ENCODE results near the gene ZDHHC5.
A peak's percentile ranks its signal among the peaks of the same experiment; 100 is the strongest.
"Not testable (repeated sequence)": the region's sequence is repeated elsewhere in the genome, so short reads cannot be mapped to it uniquely, and the experiment has no call there.

The ZDHHC5 gene

DNA sequence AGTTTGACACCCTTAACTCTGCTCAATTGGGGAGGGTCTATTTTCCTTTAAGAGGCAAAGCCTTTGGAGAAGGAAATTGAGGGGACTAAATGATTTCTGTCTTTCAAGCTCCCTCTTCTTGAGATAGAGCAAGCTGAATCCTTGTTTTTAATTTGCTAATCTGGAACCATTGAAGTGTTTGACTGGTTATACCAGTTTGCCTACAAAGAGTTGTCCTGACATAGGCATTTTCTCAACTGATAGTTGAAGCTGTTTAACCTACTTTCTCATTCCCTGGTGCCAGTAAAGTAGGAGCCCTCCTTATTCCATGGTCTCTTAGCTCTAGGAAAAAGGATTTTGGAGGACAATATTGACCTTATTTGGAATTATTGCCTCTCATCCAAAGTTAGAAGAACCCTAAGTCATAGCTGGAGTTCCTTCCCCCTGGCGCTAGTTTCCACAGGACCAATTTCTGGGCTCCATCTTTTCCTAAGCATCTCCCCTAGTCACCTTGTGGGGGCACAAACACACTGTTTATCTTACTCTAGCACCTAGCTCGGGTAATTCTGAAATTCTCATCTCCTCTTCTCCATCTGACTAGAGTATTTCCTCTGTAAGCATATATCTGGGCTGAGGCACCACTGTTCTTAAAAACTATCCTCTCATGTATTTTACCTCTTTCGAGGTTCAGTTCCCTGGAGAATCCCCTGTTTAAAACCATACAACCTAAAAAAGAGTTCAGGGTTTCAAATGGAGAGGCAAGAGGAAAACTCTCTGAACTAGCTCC, 7.4 kb downstream of the ZDHHC5 start:
- DNase-seq = no peak

DNA sequence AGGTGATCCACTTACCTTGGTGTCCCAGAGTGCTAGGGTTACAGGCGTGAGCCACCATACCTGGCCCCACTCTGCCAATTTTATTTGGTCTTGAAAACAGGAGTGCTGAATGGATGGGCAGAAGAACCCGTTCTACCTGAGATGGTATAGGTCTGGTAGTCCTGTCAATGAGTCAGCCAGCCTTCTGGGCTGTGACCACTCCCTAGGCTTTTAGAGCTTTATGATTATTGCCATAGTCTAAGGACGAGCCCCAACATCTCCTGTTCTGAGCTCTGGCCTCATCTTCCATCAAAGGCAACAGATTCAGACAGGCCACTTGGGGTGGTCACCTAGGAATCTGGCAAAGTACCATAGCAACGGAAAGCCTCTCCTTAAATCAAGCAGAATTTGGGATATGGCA, 11.5 kb downstream of the ZDHHC5 start:
- DNase-seq = no peak

DNA sequence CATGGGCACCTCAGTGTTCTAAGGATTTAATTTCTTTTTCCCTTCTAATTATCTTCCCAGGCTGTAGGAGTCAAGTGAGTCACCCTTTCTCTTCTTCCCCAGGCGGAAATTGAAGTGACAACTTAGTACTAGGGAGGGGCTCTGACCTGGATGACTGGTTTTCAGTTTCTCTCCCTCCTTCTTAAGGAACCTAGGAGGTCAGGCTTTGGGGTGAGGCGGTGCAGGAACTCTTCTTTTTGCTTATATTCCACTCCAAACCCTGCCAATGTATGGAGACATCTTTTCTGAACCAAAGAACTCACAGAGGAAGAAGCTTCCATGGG, 12.6 kb downstream of the ZDHHC5 start:
- DNase-seq = no peak

DNA sequence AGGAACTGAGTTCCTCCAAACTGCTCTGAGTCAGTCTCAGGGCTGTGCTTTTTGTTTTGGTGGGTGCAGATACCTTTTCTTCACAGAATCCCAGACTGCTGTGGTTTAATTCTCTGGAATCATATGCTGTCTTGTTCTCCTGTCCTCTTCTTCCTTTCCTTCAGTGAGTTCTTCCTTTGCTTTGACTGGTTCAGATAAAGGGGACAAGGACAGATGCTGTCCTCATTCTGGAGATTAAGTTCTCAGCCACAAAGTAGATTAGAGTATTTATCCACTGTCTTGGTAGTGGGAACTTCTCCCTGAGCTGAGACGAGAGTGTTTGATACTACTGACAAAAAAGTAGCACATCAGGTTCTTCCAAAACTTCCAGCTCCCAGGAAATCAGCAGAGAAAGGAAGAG, 13.3 kb downstream of the ZDHHC5 start:
- no peak for DNase-seq

DNA sequence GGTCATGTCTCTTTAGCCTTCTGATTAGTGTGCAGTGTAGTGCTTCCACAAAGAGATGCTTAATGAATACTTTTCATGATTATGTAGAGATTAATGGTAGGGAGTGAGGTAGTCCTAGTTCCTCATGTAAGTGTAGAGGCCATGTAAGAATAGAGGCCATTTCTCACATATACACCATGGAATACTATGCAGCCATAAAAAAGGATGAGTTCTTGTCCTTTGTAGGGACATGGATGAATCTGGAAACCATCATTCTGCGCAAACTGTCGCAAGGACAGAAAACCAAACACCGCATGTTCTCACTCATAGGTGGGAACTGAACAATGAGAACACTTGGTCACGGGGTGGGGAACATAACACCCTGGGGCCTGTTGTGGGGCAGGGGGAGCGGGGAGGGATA, 22.6 kb downstream of the ZDHHC5 start:
- DNase-seq = not testable (repeated sequence)

DNA sequence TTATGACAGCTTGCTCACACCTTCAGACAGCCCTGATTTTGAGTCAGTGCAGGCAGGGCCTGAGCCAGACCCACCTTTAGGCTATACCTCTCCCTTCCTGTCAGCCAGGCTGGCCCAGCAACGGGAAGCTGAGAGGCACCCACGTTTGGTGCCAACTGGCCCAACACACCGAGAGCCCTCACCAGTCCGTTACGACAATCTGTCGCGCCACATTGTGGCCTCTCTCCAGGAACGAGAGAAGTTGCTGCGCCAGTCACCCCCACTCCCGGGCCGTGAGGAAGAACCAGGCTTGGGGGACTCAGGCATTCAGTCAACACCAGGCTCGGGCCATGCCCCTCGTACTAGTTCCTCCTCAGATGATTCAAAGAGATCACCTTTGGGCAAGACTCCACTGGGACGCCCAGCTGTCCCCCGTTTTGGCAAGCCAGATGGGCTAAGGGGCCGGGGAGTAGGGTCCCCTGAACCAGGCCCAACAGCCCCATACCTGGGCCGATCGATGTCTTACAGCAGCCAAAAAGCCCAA, 31.0 kb downstream of the ZDHHC5 start:
- DNase-seq = no peak

DNA sequence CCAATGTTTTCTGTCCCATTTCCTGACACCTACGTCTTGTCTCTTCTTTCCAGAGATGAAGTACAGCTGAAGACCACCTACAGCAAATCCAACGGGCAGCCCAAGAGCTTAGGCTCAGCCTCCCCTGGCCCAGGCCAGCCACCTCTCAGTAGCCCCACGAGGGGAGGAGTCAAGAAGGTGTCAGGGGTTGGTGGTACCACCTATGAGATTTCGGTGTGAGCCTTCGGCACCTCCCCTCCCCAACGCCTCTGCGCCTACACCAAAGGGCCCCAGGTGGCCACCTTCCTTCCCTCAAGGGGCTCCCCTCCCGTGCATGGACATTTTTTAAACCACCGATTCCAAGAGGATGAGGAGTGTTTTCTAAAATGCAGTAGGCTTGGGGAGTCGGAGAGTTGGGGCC, 31.9 kb downstream of the ZDHHC5 start:
- no peak for DNase-seq

DNA sequence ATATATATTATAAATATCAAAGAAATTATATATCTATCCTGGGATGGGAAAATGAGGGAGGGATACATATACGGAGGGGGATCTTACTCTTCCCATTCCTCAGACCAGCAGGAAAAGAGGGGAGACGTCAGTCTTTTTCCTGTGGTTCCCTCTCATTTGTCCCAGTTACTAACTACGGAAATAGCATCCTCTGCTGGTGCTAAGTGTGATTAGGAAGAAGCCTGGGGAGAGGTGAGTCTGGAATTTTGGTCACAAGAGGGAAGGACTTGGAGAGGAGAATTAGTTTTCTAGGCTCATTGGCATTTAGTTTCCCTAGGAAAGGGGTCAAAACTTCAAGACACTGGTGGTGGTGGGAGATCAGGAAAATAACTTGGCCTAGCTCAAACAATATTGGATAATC, 32.5 kb downstream of the ZDHHC5 start:
- no peak for DNase-seq

DNA sequence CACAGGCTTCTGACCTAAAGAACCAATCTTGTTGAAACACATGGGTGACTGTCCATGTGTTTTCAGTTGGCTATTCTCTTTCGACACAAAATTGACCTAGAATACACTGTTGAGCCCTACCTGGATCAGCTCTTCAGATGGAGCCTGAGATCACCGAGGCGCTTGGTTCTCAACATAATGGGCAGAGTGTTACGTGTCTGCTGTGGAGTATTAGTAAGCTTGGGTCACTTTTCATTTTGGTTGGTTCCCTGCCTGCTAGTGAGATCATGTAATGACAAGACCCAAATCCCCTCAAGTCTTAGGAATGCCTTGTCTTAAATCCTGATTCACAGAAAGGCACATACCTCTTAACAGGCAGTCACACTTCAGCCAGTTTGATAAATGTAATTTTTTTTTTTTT, 35.4 kb downstream of the ZDHHC5 start:
- no peak for DNase-seq

DNA sequence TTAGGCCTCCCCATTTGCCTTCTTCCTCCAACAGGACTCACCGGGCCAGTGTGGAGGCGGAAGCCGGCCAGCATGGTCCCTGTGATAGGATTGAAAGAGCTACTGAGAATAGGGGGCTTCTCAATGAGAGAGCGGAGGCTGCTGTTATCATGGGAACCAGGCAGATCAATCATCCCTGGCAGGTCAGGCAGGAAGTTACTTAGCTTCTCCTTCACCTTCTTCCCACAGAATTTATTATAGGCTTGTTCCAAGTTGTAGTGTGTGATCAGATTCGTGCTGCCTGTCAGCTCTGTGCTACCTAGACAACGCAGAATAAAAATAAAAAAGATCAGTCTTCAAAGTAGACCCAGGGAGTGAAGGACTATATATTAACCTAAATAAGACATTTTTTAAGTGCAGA, 37.0 kb downstream of the ZDHHC5 start:
- no peak for DNase-seq

DNA sequence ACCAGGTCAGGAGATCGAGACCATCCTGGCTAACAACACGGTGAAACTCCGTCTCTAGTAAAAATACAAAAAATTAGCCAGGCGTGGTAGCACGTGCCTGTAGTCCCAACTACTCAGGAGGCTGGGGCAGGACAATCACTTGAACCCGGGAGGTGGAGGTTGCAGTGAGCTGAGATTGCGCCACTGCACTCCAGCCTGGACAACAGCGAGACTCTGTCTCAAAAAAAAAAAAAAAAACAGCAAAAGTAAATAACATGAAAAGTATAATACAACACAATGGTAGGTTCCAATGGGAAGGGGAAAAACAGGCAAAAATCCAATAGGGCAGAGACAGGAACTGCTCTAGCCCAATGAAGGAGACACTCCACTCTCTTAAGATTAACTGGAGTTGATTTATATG, 37.5 kb downstream of the ZDHHC5 start:
- DNase-seq = not testable (repeated sequence)

DNA sequence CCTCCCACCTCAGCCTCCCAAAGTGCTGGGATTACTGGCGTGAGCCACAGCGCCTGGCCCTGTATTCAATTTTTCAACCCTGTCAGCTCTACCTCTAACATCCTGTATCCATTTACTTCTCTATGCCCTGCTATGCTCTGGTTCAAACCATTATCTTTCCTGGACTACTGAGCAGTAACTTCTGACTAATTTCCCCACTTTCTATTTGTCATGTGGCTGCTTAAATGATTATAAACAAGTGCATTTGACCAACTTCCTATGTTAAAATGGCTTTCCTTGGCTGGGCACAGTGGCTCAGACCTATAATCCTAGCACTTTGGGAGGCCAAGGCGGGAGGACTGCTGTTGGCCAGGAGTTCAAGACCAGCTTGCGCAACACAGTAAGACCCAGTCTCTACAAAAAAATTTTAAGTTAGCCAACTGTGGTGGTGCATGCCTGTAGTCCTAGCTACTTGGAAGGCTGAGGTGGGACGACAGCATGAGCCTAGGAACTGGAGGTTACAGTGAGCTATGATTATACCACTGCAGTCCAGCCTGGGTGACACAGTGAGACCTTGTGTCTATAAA, 42.0 kb downstream of the ZDHHC5 start:
- DNase-seq = no peak

DNA sequence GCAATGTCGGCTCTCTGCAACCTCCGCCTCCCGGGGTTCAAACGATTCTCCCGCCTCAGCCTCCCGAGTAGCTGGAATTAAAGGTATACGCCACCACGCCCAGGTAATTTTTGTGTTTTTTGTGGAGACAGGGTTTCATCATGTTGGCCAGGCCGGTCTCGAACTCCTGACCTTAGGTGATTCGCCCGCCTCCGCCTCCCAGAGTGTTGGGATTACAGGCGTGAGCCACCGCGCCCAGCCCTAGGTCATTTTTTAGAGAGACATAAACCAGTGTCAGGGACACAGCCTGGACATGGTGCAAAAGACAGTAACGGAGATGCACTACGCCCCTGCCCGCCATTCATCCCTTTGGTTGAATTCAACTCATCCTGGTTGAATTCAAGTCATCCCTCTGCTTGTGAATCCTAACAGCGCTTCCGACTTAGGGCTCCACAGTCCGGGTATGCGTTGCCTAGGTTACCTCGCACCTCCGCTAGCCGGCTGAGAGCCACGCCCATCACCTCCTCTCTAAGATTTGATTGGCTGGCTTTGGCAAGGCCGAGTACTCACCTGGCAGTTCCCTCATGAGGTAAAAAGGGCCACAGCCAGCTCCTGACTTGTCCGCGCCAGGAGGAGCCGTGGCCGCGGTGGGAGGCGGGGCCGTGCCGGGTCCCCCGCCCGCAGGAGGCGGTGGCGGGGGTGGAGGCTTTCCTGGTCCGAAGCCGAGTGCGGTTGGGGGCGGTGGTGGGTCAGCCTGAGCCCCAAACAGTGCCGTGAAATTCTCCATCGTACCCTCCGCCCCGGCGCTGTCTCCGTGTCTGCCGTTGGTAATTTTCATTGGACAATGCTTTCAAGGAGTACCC, 43.7 kb downstream of the ZDHHC5 start, which contains the start of gene MED19:
MED19 (minus strand) TSS at position 802 of the 842 bp plus-strand sequence; CDS start at position 766, 36 bp downstream.
- peak; percentile 40 for DNase-seq

DNA sequence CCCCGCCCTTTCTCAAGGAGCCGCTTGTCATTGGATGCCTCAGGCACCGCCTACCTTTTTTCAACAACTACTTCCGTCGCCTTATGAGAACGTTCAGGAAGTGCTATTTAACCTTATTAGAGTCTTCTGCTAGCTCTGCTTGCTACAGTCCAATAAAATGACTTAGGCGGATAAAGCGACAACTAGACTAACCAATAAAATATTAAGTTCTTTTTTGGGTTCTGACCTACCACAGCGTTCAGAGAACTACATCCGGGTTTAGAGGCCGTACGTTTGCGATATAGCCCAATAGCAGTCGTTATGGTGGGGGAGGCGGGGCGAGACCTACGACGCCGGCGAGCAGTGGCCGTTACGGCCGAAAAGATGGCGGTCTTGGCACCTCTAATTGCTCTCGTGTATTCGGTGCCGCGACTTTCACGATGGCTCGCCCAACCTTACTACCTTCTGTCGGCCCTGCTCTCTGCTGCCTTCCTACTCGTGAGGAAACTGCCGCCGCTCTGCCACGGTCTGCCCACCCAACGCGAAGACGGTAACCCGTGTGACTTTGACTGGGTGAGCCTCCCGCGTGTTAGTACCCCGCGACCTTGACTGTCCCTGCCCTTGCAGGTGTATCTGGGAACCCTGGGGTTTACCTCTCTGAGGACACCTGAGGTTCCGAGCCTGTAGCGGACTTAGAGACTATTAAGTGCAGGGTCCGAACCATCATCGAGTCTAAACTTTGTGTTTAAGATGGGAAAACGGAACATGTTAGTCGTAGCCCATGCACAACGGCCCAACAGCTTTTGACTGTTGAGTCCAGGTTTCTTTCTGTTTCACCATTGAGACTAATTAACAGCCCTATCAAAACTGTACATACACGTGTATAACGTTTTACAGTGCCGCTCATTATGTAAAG, 44.6 kb downstream of the ZDHHC5 start, which contains the start of gene TMX2:
TMX2 (plus strand) TSS at position 338 of the 895 bp plus-strand sequence; CDS start at position 364, 26 bp downstream.
- peak; percentile 100 for DNase-seq

DNA sequence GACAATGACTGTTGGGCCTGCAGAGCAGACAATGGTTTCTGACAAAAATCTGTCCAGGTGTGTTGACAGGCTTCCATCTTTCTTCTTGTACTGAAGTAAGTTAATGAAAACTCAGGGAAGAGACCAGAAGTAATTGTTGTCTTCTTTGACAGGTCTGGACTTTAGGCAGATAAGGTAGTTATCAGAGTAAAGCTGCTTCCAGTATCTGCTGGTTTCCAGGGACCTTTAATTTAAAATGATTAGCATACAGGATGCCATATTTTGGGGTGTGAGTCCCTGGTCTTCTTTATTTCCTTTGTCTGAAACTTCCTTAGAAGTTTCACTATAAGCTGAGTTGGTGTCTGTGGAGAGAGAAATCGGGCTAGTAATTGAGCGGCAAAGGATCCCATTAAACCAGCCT, 45.9 kb downstream of the ZDHHC5 start:
- no peak for DNase-seq

DNA sequence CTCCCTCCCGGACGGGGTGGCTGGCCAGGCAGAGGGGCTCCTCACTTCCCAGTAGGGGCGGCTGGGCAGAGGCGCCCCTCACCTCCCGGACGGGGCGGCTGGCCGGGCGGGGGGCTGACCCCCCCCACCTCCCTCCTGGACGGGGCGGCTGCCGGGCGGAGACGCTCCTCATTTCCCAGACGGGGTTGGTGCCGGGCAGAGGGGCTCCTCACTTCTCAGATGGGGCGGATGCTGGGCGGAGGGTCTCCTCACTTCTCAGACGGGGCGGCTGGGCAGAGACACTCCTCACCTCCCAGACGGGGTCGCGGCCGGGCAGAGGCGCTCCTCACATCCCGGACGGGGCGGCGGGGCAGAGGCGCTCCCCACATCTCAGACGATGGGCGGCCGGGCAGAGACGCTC, 48.8 kb downstream of the ZDHHC5 start:
- DNase-seq = not testable (repeated sequence)

DNA sequence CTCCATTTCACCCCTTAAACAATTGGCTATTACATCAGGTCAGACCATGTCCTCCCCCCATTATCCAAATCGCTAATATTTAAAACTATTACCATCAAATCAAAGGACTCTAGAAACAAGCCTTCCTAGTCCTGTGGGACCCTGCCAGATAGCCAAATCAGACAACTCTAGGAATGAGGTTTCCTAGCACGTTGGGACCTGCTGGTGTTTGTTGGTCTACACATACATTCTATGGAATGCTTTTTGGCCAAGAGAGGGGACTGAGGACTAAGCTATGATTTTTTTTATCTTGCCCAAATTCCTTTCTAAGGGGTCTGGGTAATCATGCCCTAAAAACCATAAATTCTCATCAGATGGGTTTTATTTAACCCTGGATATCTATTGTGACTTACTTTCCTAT, 59.3 kb downstream of the ZDHHC5 start:
- no peak for DNase-seq

DNA sequence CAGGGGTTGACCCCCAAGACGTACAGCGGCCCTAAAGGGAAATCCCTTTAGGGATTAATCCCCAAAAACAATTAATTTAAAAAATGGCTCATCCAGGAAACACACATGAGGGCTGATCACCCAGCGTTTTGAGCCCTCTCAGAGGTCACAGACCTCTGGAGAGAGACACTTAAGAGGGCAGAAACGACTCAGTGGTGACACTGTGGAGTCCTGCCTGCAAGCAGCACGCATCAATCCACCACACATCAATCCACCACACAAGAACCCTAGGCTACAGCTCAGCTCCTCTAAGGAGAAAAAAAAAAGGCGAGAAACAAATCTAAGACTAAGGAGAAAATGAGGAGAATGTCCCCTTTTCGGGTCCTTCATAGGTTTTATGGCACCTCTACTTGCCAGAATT, 60.9 kb downstream of the ZDHHC5 start:
- no peak for DNase-seq

DNA sequence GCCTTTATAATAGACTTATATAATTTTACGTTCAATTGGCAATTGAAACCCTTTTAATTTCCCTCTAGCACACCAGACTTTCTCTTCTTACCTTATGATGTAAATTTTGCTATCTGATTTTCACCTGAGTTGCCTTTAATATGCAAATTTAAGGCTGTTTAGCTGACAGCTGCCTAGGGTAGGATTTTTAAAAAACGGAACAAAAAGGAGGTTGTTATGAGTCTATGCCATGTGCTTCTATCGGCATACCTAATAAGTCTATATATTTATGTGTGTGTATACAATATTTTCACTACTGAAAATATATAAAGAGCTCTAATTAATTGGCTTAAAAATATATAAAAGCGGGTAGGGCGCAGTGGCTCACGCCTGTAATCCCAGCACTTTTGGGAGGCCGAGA, 61.6 kb downstream of the ZDHHC5 start:
- no peak for DNase-seq

DNA sequence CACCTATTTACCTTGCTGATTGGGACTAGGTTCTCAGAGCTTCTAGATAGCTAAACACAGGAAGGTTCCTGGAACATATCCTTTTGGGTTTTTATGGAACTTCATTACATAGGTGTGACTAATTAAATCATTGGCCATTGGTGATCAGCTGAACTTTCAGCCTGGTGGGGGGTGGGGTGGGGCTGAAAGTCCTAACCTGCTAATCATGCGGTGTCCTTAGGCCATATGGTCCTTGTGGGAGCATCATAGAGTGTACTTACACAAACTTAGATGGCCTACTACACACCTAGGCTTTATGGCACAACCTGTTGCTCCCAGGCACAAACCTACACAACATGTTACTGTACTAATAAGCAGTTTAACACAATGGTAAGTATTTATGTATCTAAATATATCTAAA, 64.7 kb downstream of the ZDHHC5 start:
- no peak for DNase-seq

DNA sequence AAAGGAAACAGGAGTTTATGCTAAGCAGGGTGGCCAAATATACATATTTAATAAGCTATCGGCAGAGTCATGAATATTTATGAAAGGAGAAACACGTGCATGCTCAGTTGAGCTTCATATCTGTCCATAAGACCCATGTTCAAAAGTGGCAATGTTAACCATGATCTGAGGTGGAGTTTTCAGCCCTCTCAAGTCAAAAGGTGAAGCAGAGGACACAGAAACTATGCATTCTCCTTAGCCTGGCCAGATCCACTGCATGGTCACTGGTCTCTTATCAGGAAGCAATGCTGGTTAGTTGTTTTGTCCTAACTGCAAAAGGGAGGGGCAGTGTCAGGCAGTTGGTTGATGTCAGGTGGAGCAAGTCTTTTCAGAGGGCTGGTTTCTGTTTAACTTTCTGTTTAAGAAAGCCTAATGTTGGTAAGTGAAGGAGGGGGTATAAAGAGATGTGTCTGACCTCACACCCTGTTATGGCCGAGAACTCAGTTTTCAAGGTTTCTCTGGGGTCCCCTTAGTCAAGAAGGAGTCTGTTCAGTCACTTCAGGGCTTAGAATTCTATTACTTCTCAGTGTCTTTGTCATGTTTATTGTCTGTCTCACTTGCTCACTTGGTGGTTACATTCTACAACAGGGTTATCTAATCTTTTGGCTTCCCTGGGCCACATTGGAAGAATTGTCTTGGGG, 67.8 kb downstream of the ZDHHC5 start:
- no peak for DNase-seq
